GM18867 (cell line): ENCODE measurements around the gene ZBTB46.
"Not testable (repeated sequence)": the region's sequence is repeated elsewhere in the genome, so short reads cannot be mapped to it uniquely, and the experiment has no call there.

Source experiments
- ATAC-seq: cut with Tn5 transposase; IDR thresholded peaks from one replicate; pipeline ENCODE4 v1.9.1; 2021; ENCODE audit warnings: mild to moderate bottlenecking, moderate library complexity; ENCODE audit not compliant: unreplicated experiment

The ZBTB46 gene

DNA sequence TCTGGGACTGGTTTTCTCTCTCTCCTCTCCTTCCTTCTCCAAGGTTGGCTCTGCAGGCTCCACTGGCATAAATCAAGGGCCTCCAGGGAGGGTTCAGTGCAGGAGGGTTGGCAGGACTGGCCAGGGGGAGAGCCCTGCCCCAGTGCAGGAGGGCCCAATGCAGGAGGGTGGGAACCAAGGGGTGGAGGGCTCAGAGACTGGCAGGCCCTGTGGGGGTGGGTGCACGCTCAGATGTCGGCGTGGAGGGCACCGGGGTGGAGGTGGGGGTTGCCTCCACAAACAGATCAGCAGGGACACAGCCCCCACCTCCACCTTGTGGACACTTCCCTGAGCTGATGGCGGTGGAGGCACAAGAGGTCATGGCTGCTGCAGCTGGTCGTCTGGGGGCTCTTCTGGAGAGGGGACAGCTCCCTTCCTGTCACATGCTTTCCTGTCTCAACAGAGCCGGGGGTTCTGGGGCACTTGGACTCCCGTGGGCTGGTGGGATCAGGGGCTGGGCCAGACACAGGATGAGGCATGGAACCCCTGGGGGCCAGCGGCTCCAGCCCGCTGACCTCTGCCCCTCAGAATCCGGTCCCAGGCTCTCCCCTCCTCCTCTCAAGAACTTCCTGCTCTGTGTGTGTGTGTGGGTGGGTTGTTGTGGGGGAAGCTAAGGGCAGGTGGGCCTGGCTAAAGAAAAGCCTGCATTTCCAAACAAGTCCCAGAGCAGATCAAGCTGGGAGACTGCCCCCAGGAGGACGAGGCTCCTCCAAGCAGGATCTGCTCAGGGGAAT lies 27.5 kb upstream of the ZBTB46 start:
- ATAC-seq, result no peak

DNA sequence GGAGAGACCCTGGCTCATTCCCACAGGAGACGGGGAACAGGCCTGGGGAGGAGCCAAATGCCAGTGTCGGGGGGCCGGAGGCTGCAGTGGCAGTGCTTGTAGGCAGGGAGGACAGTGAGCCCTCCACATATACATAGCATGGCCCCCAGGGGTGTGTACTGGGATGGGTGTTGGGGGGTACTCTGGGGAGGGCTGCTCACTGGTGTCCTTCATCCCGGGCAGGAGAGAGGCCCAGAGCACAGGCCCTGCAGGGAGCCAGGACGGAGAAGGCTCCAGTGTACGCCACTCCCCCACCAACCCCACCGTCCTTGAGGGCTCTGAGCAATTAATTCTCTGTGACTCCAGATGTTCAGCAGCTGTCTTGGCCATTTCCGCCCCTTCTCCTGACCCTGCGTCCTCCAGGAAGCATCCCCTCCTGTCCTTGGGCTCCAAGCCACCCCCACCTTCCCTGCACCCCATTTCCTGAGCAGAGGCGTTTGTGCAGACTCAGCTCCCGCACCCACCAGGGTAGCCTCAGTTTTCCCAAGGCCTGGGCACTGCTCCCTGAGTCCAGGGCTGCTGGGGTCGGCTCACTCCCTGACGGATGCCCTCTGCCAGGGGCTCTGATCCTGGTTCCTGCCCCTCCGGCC lies 26.8 kb upstream of the ZBTB46 start:
- no peak for ATAC-seq

DNA sequence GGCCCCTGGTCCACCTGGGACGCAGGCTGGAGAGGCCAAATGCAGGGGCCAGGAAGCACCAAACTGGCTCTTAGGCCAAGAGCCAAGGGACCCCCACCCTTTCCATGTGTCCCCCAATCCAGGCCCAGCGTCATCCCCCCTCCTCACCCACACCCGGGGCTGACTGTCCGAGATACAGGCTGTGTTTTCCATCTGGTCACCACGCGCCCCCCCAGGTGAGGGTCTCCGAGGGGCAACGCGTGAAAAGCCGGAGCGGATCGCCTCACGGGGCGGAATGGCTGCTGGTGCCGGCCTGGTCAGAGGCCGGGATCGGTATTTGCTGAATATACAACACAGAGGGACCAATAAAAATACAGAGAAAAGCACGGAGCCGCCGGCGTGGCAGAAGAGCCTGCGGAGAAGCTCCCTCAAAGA lies 25.0 kb upstream of the ZBTB46 start:
- no peak for ATAC-seq

DNA sequence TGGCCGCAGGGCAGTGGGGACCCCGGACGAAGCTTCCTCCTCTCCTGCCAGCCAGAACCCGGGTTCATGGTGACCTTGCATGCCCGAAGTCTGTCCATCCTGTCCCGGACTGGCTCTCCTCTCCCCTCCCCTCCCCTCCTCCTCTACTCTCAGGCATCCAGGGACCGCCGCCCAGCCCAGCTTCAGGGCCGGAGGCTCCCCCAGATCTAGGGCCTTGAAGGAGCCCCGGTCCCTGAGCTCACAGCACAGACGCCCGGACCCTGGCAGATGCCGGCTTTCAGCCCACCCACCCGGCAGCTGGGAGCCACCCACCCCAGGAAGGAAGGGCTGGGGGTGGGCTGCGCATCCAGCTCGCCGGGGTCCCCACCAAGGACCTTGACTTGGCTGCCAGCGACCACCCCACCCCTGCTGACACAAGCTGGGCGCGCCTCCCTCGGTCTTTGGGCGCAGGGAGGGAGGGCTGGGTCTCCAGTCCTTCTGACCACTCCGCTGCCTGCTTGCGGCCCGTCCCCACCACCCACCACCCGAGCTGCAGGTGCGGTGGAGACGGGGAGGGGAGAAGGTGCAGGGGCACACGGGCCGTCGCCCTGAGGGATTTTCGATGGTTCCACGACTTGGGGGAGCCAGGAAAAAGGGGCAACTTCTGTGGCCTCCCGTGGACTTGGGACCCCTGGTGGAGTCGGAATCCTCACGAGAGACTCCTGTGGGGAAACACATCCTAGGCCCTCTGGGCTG lies 24.5 kb upstream of the ZBTB46 start:
- ATAC-seq, result no peak

DNA sequence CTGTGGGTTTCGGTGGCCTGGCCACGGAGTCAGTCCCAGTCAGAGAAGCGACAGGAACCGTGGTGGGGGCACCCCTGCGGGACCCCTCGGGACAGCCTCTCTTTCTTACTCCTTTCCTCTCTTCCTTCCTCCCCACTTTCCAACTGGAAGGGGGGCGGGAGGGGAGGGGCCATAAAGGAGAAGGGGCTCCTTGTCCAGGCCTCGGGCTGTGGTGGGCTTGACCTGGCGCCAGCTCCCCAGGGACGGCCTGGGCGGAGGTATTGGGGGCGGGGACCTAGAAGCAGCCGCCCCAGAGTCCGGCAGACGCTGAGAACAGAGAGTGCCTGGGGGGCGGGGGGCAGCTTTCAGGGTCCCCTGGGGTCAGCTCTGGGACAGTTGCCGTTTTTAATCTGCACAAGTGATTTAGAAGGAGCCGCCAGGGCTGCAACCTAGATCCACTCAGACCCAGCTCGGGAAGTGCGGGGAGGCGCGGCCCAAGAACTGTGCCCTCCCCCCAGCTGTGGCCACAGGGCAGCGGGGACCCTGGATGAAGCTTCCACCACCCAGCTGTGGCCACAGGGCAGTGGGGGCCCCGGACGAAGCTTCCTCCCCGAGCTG lies 23.8 kb upstream of the ZBTB46 start:
- ATAC-seq, result no peak

DNA sequence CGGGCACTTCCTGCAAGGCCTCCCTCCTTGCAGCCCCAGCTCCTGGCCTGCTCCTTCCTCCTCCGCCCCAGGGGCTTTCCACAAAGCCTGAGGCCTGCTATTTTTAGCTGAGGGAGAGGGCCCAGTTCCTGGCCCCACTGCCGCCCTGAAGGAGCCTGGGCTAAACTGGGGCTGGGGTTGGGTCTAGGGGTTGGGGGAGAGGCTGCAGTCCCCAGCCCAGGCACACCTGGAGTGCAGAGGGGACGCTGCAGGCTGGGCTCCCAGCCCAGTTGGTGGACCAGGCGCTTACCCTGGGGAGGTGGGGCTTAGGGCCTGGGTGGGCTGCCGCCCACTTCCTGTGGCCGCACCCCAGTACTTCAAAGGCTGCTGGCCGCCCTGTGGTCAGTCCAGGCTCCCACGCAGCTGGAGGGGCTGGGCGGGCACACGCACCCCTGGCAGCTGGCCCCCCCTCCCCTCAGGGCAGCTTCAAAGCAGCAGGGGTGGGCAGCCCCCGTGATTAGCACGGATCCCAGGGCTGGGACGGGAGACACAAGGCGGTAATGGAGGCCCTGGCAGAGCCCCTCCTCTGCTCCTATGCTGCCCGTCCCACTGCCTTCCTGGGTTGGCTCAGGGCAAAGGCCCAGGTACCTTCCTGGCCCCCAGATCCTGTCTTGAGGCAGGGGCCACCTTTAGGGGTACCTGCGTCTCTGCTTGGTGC lies 23.2 kb upstream of the ZBTB46 start:
- no peak for ATAC-seq

DNA sequence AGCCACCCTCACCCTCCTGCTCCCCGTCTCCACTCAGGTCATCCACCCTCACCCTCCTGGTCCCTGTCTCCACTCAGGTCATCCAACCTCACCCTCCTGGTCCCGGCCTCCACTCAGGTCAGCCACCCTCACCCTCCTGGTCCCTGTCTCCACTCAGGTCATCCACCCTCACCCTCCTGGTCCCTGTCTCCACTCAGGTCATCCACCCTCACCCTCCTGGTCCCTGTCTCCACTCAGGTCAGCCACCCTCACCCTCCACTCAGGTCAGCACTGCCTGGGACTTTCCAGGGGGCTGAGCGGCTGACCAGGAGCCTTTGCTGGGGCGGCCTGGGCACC lies 22.6 kb upstream of the ZBTB46 start:
- not testable (repeated sequence) for ATAC-seq

DNA sequence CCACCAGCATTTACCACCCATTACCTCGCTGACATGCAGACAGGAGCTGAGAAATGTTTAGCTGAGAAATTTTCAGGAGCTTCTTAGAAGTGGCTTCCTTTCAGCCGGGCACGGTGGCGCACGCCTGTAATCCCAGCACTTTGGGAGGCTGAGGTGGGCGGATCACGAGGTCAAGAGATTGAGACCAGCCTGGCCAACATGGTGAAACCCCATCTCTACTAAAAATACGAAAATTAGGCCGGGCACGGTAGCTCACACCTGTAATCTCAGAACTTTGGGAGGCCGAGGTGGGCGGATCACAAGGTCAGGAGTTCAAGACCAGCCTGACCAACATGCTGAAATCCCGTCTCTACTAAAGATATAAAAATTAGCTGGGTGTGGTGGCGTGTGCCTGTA lies 20.5 kb upstream of the ZBTB46 start:
- ATAC-seq, result not testable (repeated sequence)

DNA sequence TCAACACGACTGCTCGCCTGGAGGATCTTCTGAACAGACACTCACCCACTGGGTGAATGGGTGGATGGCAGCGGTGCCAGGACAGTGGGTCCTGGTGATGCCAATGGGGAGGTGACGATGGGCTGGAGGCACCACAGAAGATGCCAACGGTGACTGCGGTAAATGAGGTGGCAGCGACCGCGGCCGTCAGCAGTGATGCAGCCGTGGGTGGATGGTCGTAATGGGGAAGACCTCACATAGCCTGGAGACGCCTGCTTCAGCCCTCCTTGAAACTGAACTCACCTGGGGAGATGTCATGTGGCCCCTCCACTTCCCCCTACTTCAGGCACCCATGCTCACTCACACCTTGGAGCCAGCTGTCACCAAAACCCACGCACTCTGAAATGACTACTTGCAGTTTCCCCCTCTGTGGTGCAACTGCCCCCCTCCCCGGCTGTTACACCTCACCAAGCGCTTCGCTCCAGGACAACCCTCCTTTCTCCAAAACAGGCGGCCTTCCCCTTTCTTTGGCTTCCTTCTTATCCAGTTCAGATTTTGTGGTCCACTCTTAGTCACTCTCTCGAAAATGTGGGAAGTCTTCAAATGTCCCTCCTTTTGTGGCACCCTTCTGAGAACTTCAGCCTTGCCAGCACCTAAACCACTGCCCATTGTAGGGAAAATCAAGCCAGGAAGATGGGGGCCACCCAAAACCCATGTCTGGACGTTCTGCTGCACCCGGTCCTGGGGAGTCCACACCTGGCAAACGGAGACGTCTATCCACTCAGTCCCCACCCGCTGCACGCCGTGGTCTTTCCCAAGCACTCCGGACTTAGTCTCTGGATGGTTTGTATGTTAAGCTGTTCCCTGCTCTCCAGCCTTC lies 19.9 kb upstream of the ZBTB46 start:
- ATAC-seq, result peak; percentile 78

DNA sequence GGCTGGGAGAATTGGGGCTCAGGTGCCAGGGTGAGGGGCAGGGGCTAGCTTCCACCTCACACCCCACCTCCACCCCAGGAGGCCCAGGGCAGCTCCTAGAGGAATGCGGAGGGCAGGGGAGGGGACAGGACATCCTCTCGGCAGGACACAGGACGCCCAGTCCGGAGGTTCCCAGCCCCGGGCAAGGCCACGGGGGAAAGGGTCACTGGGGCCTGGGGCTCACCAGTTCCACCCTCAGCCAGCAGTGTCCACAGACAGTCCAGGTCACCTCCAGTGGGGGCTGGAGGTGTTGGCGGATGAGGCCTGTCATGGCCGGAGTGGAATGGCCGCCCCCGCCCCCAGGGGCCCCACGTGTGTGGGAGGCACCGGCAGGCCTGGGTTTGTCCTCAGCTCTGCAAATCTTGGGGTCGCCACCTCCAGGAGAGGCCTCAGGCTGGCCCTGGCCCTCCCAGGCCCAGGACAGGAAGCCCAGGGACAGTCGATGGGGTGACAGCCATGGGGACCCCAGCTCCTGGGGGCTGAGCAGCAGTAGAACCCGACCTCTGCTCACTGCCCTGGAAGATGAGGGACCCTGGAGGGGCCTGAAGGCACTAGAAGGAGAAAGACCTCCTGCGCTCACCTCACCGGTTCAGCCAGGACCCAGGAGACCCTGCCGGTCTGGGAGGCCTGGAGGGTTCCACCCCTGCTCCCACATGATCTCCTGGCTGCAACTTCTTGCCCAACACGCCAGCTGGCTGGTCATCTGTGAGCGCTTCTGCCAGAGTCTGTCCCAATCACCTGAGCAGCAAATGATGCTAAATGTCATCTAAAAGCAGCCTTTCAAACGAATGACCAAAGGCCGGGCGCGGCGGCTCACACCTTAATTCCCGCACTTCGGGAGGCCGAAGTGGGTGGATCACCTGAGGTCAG lies 17.2 kb upstream of the ZBTB46 start:
- ATAC-seq, result no peak

DNA sequence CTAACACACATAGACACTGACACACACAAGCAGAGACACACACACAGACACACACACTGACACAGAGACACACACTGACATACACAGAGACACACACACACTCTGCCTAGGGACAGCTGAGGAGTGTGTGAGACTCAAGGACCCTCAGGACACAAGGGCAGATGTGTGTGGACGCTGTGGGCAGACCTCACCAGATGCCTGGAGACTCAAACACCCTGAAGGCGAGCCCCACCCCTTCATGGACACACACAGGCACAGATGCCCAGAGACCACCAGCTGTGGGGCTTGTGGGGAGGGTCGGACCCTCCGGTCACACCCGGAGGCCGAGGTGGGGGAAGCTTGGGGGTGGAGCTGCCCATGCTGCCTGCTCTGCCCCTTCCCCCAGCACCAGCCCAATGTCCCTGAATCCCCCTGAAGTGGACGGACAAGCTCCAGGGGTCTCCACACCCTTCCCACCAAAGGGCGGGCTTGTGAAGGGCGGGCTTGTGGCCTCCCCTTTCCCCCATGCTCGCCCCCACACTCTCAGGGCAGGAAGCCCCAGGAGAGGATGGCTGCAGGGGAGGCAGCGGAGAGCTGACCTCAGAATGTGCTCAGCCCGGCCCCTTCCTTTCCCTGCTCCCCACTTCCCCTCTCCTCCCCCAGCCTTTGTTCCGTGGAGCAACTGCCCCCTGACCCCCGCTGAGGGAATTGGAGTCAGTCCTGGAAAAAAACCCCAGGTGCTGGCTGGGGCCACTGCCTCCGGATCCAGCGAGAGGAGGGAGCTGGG lies 16.4 kb upstream of the ZBTB46 start:
- ATAC-seq, result no peak

DNA sequence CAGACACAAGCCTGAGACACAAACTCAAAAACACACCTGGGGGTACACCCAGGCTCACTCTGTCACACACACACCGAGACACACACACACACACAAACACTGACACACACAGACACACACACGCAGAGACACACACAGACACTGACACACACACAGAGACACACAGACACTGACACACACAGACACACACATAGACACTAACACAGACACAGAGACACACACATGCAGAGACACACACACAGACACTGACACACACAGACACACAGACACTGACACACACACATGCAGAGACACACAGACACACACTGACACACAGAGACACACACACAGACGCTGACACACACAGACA lies 15.8 kb upstream of the ZBTB46 start:
- no peak for ATAC-seq

DNA sequence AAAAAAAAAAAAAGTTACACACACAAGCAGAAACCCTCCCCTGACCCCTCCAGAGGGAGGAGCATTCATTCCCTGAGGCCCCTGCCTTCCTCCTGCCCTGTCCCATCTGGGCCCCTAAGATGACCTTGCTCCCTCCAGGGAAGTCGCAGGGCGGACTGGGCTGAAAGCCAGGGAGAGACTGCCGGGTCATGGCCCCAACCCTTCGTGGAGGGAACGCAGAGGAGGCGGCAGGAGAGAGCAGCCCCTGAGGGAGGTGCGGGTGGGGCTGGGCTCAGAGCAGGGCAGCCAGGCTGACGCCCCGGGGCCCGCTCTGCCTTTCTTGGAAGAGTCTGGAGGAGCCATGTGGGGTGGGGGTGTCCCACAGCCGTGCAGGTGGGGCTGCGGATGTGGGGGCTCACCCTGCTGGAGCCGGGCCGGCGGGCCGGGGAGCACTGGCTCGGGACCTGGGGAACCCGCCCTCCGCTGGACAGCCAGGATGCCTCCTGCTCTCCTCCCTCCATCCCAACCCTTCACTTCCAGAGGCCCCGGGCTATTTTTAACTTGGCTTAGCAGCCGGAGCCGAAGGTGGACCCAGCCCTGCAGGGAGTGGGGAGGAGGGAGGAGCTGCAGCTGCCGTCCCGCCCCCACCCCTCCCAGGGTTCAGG lies 15.2 kb upstream of the ZBTB46 start:
- ATAC-seq, result no peak

DNA sequence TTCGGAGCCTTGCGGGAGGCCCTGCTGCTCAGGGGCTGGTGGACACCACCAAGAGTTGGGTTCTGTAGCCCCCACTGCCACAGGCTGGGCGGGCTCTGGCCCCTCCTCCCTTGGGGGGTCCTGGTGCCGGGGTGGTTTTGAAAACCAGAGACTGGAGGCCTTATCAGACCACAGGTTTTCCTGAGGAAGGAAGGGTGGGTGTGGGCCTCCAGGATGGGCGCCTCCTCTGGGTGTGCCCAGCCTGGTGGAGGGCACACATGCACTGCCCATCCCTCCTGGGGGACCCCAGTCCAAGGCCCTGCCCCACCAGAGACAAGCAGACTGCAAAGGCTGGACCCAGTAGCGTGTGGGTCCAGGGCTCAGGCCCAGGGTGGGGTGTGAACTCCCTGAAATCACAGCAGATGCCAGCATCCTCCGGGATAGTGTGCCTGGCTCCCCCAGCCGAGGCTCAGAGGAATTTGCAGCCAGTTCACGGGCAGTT lies 13.5 kb upstream of the ZBTB46 start:
- ATAC-seq, result no peak

DNA sequence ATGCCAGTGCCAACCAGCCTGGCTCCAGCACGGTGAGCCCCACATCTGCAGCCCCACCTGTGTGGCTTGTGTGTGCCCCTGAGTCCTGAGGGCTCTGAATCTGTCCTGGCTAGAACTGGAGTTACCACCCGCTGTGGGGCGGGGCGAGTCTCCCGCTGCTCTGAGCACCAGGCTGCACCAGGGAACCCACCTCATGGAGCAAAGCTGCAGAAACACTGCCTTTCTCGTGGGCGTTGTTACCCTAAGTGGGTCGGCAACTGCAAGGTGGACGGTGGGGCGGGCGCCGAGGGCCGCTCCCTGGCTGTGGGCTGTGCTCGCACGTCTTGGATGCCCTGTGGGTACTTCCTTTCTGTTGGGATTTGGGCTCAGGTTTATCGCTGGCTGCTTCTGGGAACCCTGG lies 12.7 kb upstream of the ZBTB46 start:
- no peak for ATAC-seq

DNA sequence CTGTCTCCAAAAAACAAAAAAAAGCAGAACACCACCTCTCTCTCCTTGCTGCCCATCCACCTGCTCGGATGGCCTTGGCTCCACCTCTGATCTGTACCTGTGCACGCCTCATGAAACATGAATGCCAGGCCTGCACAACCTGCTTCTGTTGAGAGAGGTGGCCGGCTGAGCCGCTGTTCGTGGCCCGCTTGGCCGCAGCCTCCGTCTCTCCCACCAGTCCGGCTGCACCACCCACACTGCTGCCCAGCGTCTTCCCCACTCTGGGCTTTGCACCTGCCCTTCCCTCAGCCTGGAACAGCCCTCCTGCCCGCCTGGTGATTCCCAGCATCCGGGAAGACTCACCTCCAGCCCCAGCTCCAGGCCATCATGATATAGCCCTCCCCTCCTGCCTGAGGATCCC lies 12.2 kb upstream of the ZBTB46 start:
- ATAC-seq, result no peak

DNA sequence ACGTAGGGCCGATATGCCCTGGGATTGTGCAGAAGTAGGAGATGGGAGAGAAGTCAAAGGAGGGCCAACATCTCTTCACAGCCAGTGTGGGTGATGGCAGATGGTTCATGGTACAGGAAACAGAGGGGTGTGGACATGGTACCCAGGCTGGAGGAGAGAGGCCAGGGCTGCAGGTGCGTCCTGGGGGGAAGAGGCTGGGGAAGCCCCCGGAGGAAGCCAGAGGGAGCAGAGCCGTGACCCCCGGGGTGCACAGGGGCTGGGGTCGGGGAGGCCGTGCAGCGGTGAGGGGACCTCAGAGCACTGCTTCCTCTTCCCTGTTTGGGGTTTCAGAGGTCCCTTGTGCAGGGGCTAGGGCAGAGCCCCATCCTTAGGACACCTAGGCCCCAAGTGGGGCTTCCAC lies 11.2 kb upstream of the ZBTB46 start:
- ATAC-seq, result no peak

DNA sequence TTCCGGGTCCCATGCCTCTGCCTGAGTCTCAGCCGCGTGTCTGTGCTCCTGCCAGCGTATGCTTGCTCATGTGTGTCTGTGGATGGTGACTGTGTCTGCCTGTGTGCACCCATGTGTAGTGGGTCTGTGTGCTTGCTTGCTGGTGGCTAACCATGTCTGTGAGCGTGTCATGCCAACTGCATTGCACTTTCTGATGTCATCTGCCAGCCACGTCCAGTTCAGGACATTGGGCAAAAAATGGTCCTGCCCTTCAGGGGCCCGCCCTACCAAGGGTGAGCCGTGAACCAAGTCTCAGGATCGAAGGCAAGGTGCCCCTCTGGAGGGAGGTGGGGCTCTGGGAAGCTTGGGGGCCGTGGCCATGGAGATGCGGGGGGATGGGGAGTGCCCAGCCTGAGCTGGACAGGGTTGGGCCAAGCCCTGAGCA lies 9.4 kb upstream of the ZBTB46 start:
- ATAC-seq, result no peak
